ENCODE data around the gene CRACDL. TPM values are rescaled to one million over a fixed set of nuclear protein-coding genes. Genes with fewer than 3 reads are reported as not detected.

Gene CRACDL
- total and polyA plus RNA-seq, 2 of the 13 experiments (the other 11 are each of a cell fraction or from before 2014, with no cell fraction given), result 0.15 to 0.26 TPM

- TF ChIP-seq ATF1 (CRISPR knock-in tag; IDR thresholded peaks at IDR 0.05) (no peak), HDAC2 (CRISPR knock-in tag; IDR thresholded peaks at IDR 0.05) (peak; percentile 90), ELK4 (CRISPR knock-in tag; IDR thresholded peaks at IDR 0.05; ENCODE audit: borderline replicate concordance) (no peak), THYN1 (CRISPR knock-in tag; IDR thresholded peaks at IDR 0.05; ENCODE audit: borderline replicate concordance, low read depth) (no peak), ESRRA (CRISPR knock-in tag; IDR thresholded peaks at IDR 0.05; ENCODE audit: low read depth) (no peak; the same call in 1 of the 2 replicates), ZFP1 (CRISPR knock-in tag; IDR thresholded peaks at IDR 0.05) (no peak), ZNF546 (CRISPR knock-in tag; conservative IDR thresholded peaks at IDR 0.05) (no peak), ZNF30 (CRISPR knock-in tag; IDR thresholded peaks at IDR 0.05) (no peak), ZNF225 (CRISPR knock-in tag; IDR thresholded peaks at IDR 0.05) (0 out of 2 replicates have a peak, but pooled peaks have one; percentile 54), TP53 (CRISPR knock-in tag; conservative IDR thresholded peaks at IDR 0.05) (no peak), ZFY (CRISPR knock-in tag; IDR thresholded peaks at IDR 0.05) (no peak; the same call in 1 of the 2 replicates), NCOA2 (CRISPR knock-in tag; IDR thresholded peaks at IDR 0.05) (peak; percentile 50; the same call in 1 of the 2 replicates), ZNF572 (CRISPR knock-in tag; IDR thresholded peaks at IDR 0.05) (no peak), SATB2 (CRISPR knock-in tag; IDR thresholded peaks at IDR 0.05) (no peak), ZBTB25 (CRISPR knock-in tag; IDR thresholded peaks at IDR 0.05) (no peak), MEIS2 (CRISPR knock-in tag; IDR thresholded peaks at IDR 0.05) (0 out of 2 replicates have a peak, but pooled peaks have one; percentile 14), ZNF761 (CRISPR knock-in tag; conservative IDR thresholded peaks at IDR 0.05) (no peak), KLF11 (CRISPR knock-in tag; IDR thresholded peaks at IDR 0.05) (no peak), ZC3H13 (CRISPR knock-in tag; IDR thresholded peaks at IDR 0.05) (no peak), ZNF549 (CRISPR knock-in tag; IDR thresholded peaks at IDR 0.05) (no peak), ZBTB42 (CRISPR knock-in tag; IDR thresholded peaks at IDR 0.05) (no peak), SOX5 (CRISPR knock-in tag; IDR thresholded peaks at IDR 0.05; ENCODE audit: borderline replicate concordance) (0 out of 2 replicates have a peak, but pooled peaks have one; percentile 24), YEATS2 (CRISPR knock-in tag; IDR thresholded peaks at IDR 0.05; ENCODE audit: borderline replicate concordance) (no peak), SETDB1 (CRISPR knock-in tag; IDR thresholded peaks at IDR 0.05; ENCODE audit: borderline replicate concordance) (no peak), ZNF451 (CRISPR knock-in tag; IDR thresholded peaks at IDR 0.05) (no peak), ZNF563 (CRISPR knock-in tag; IDR thresholded peaks at IDR 0.05) (no peak), SMARCE1 (IDR thresholded peaks at IDR 0.05; ENCODE audit: borderline replicate concordance) (no peak), ZSCAN20 (CRISPR knock-in tag; IDR thresholded peaks at IDR 0.05; ENCODE audit: borderline replicate concordance) (no peak), ZNF138 (CRISPR knock-in tag; IDR thresholded peaks at IDR 0.05; ENCODE audit: low read depth) (no peak), BRCA1 (CRISPR knock-in tag; IDR thresholded peaks at IDR 0.05) (no peak), ZNF850 (CRISPR knock-in tag; conservative IDR thresholded peaks at IDR 0.05) (no peak)
- TF ChIP-seq, protein P1, sequence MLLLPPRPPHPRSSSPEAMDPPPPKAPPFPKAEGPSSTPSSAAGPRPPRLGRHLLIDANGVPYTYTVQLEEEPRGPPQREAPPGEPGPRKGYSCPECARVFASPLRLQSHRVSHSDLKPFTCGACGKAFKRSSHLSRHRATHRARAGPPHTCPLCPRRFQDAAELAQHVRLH (CRISPR knock-in tag; IDR thresholded peaks at IDR 0.05; ENCODE audit: borderline replicate concordance, low read depth), result no peak
These were observed 24.5 kb downstream of the CRACDL start (continued) for GRCh38 chr2:98911376-98912154.
